ENCODE data around the gene C3orf20.
"Not testable (repeated sequence)": the region's sequence is repeated elsewhere in the genome, so short reads cannot be mapped to it uniquely, and the experiment has no call there.

Gene C3orf20

GRCh38 chr3:14703128-14703750, 28.3 kb downstream of the C3orf20 start:
- no peak for DNase-seq

- DNase-seq, result no peak
Measured at GRCh38 chr3:14703791-14704190, 28.9 kb downstream of the C3orf20 start.

- DNase-seq, result no peak
Measured at GRCh38 chr3:14706096-14706495, 31.2 kb downstream of the C3orf20 start.

- no peak for DNase-seq
Measured at GRCh38 chr3:14716591-14716990, 41.6 kb downstream of the C3orf20 start.

GRCh38 chr3:14717307-14717706, 42.4 kb downstream of the C3orf20 start:
- DNase-seq, result no peak

GRCh38 chr3:14718539-14718938, 43.6 kb downstream of the C3orf20 start:
- no peak for DNase-seq

- DNase-seq, result no peak
Measured at GRCh38 chr3:14719006-14719405, 44.1 kb downstream of the C3orf20 start.

- no peak for DNase-seq
Measured at GRCh38 chr3:14721126-14721864, 46.4 kb downstream of the C3orf20 start.

GRCh38 chr3:14725013-14725412, 50.1 kb downstream of the C3orf20 start:
- no peak for DNase-seq

- no peak for DNase-seq
Measured at GRCh38 chr3:14725564-14726440, 50.9 kb downstream of the C3orf20 start.

- no peak for DNase-seq
Measured at GRCh38 chr3:14726441-14726780, 51.5 kb downstream of the C3orf20 start.

- no peak for DNase-seq
Measured at GRCh38 chr3:14728113-14728512, 53.2 kb downstream of the C3orf20 start.

GRCh38 chr3:14730703-14731382, 55.9 kb downstream of the C3orf20 start:
- no peak for DNase-seq

- no peak for DNase-seq
Measured at GRCh38 chr3:14740983-14741382, 66.0 kb downstream of the C3orf20 start.

GRCh38 chr3:14741510-14741909, 66.6 kb downstream of the C3orf20 start:
- DNase-seq, result no peak

- no peak for DNase-seq
Measured at GRCh38 chr3:14744556-14744955, 69.6 kb downstream of the C3orf20 start.

- no peak for DNase-seq
Measured at GRCh38 chr3:14750650-14751049, 75.7 kb downstream of the C3orf20 start.

GRCh38 chr3:14752979-14753378, 78.0 kb downstream of the C3orf20 start:
- DNase-seq, result not testable (repeated sequence)

GRCh38 chr3:14757153-14757700, 82.3 kb downstream of the C3orf20 start:
- DNase-seq, result no peak

- no peak for DNase-seq
Measured at GRCh38 chr3:14758297-14758696, 83.4 kb downstream of the C3orf20 start.

GRCh38 chr3:14758959-14759358, 84.0 kb downstream of the C3orf20 start:
- DNase-seq, result no peak

- no peak for DNase-seq
Measured at GRCh38 chr3:14760185-14760584, 85.2 kb downstream of the C3orf20 start.

GRCh38 chr3:14761121-14761672, 86.3 kb downstream of the C3orf20 start:
- DNase-seq, result no peak
